KBM-7 (cell line): ENCODE data around the gene UTP25.

Experiments
- DNase-seq: peaks from one replicate; pipeline ENCODE4 v3.0.0-alpha.2; 2015
- in situ Hi-C: fragments of 300-500 bp; cut with MboI; formaldehyde crosslinking; loops from 2 replicates; pipeline ENCODE4 v1.14.3; 2020; ENCODE audit warnings: low sequenced_read_pairs, low pct_unique_long_range_greater_than_20kb, mixed read lengths

UTP25 gene

DNA sequence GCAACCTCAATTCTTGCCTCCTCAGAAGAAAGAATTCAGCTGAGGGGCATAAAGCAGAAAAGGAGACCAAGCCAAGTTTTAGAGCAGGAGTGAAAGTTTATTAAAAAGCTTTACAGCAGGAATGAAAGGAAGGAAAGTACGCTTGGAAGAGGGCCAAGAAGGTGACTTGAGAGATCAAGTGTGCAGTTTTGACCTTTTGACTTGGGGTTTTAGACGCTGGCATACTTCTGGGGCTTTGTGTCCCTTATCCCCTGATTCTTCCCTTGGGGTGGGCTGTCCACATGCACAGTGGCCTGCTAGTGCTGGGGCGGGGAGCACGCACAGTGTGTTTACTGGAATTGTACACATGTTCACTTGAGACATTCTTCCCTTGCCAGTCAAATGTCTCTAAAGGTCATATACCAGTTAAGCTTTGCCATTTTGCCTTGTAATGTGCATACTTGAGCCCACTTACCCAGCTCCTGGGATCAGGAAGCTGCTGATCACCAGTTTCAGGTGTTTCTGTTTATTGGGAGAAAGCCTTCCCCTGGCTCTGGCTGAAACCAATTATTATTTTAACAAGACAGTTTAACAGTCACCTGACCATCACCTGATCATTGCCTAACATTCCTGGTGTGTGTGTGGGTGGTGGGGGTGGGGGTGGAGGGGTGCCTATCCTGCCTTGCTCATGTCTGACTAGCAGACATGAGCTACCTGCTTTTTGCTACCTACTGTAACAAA lies 36.2 kb downstream of the UTP25 start:
- DNase-seq, result no peak
- in situ Hi-C loops, result loop anchor here (25.0 kb wide), 1 partner anchor 123 kb away; no protein-coding TSS in a partner anchor

DNA sequence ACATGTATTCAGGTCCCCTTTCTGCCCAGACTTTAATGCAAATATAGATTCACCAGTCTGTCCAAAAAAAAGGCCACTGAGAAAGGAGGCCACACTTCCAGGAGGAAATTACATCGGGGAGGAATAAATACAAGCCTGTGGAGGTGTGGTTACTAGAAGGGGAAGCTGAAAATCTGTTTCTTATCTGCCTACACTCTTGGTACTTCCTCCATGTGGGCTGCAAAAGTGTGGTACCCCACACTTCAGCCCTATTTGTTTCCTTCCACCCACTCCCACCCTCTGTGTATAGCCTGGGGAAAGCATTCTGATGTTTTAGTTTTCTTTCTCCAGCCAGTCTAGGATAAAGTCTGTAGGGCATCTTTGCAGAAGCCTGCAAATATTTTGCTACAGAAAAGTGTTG lies 38.4 kb downstream of the UTP25 start:
- in situ Hi-C loops, result loop anchor here (25.0 kb wide), 1 partner anchor 121 kb away; no protein-coding TSS in a partner anchor
- DNase-seq, result peak; percentile 55

DNA sequence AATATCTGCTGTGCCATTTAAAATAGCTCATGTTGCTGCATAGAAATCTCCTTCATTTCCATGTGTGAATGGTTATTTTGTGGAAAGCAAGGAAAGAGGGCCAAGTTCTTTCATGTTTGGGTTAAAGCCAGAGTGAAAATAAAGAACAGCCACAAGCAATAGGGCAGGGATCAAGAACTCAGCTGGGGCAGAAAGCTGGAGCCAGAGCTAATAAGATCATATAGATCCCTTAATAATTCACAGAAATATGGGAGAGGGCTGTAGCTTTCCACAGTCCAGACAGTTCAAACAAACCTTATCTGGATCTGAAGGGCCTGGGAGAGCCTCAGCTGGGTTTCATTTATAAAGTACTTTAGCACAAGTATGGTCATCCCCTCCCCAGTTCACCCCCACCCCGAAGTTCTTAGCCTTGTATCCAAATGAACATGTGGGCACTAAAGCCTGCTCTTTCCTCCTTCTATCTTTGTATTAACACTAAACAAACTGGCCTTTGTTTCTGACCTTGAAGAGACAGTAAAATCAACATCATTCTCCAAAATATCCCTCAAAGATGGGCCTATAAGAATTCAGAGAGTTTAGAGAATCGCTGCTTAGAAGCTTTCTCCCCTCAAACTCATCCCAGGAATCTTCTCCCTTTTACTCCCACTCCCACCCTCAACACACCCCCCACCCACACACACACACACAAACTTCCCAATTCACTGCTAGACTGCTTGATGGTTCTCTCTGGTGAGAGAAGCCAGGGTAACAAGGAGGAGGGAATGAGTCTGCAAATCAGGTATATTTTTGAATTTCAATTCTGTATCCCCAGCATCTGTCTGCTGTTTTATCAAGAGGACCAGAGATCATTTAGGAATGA lies 41.7 kb downstream of the UTP25 start:
- in situ Hi-C loops, result loop anchor here (25.0 kb wide), 1 partner anchor 118 kb away; no protein-coding TSS in a partner anchor
- DNase-seq, result no peak

DNA sequence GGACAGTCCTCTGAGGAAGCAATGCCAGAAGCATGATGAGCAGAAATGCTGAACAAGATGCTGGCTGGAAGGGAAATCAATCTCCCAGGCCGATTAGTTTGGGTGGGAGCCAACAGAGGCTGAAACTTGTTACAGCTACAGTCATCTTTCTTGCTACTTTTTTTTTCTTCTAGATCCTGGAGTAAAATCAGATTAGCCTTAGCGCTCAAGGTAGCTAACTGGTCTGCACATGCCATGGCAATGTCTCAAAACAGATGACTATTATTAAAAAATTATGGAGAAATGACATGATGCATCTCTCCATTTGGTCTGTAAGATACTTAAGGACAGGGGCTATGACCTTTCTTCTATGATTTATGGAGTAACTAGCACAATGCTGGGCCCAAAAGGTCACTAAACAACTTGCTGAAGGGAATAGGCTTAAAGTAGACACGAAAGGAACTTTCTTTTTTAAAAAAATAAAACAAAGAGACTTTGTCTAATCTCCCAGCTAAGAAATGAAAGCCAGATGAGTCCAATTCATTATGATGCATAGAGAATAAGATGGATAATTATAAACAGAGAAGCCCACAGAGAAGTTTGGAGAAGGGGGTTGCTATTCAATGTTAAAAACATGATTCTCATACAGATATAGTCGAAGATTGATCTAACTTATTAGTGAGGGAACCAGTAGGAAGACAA lies 42.5 kb downstream of the UTP25 start:
- no peak for DNase-seq
- in situ Hi-C loops, result loop anchor here (25.0 kb wide), 1 partner anchor 117 kb away; no protein-coding TSS in a partner anchor

DNA sequence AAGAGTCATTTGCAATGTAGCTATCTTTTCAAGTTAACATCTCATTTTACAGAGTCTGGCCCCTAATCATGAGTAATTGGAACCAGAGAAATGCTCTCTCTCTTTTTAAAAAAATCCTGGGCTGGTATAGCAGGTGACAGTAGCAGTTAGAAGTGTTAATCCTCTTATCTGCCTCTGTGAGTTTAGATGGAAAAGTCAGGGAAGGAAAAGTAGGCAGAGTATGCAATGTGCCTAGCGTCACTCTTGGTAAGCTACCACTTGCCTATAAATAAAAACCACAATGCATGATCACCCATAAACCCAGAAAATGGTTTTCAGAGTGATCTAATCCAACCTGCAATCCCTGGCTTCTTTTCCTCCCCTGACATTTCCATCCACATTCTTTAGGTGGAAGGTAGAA lies 43.2 kb downstream of the UTP25 start:
- no peak for DNase-seq
- in situ Hi-C loops, result loop anchor here (25.0 kb wide), 1 partner anchor 116 kb away; no protein-coding TSS in a partner anchor

DNA sequence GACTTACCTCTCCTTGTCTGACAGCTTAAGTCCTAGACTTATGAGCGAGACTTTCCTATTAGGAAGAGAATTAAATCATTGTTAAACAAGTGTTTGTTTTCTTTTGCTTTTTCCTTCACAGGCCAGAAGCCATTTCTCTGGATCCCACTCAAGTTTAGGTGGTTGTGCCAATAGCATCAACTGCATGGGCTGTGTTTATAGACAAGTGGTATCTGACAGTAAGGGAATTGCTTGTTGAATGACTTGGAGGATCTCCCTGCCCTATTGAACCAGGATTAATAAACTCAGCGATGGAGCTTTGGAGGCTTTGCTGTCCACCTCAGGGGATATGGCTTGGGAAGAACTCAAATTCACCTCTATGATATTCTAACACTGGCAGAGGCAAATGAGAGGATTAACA lies 43.7 kb downstream of the UTP25 start:
- DNase-seq, result no peak
- in situ Hi-C loops, result loop anchor here (25.0 kb wide), 1 partner anchor 116 kb away; no protein-coding TSS in a partner anchor

DNA sequence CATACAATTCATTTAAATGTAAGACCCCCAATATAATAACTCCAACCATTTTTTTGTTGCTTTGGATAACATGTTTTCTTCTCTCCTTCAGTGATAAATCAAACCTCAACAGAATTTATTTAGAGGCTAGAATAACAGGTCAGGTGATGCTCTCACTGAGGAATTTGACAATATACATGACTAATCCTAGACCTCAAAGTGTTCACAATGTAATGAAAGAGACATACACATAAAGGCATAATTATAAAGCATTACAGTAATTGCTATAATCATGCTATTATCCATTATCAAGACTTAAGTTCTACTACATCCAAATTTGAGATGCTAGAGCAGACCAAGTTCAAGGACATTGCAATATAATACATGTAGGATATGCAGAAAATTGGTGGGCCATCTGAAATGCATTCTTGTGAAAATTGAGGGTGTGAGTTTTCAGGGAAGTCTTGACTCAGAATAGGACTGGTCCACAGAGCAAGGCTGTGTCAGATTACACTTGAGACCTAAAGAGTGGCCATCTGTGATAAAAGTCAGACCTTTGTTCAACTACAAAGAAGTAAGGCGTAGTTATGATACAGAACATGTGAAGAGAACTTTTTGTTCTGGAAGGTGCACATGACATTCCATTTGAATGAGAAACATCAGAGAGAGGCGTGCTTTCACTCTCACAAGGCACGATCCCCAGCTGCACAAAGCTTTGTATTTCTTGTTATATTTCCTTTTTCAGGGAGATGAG lies 45.5 kb downstream of the UTP25 start:
- in situ Hi-C loops, result loop anchor here (25.0 kb wide), 1 partner anchor 114 kb away; no protein-coding TSS in a partner anchor
- no peak for DNase-seq

DNA sequence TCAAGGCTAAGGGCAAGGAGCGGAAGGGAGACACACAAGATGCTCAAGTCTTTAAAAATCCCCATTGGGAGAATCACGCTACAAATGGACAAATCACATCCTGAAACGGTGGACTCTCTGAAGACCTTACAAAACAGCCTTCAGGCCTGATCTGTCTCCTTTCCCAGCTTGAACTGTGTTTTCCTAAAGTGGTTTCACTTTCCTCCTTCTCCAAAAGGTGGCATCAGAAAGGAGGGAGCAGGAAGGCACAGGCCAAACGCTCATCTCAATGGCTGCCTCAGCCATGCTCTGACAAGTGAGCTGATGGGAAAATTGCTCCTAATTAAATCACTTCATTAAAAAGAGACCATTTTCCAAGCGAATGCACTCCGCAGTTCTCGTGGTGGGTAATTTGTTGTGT lies 47.7 kb downstream of the UTP25 start:
- in situ Hi-C loops, result no loop called here
- DNase-seq, result no peak

DNA sequence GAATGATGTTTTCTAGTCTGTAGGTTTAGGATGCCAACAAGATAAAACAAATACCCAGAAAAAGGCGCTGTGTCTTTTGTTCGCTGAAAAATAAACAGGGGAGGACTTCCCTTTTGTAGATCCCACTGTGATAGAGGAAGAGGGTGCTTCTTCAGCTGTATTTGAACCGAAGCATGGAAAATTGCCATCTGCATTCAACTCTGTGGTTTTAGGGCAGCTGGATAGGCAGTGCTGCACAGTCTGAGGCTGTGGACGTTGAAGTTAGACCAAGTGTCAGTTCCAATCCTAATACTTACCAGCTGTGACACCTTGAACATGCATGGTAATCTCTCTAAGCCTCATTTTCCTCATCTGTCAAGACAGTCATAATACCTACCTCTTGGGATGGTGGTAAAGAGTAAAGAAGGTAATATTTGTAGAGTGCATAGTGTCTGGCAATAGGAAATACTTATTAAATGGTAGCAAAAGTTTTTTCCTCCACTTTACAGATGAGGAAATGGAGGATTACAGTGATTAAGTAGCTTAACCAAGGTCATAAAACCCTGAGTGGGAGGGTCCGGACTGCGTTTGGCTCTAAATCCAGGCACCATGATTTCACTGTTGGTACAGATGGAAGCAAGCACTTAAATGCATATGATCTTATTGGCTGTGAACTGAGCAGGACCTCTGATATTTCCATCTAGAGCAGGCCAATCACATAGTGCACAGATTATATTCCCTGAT lies 48.5 kb downstream of the UTP25 start:
- in situ Hi-C loops, result no loop called here
- peak; percentile 34 for DNase-seq

DNA sequence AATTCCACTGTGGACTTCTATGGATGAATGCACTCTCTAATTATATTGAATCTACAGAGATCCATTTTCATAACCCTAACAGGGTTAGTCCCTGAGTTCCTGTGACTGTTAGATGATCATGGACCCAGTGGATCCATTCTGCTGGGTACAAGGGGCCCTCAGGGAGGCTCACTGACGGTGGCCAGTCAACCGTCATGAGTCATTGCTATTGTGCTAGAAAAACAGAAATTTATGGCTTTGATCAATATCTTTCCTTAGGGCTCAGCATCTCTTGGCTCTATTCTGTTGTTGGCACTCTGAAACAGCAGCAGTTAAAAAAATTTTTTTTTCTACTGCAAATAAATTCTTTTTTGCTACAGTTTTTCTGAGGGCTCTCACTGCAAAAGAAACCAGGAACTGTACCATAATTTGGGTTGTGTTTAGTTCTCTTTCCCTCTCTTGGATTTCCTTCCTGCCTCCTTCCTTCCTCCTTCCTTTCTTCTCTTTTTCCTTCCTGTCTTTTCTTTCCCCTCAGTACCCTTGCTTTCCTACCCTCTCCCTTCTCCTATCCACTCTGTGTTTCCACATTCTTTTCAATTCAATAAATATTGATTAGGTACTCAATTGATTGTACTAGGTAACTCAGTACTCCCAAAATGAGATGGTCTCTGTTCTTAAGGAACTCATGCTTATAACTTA lies 49.5 kb downstream of the UTP25 start:
- no peak for DNase-seq
- in situ Hi-C loops, result no loop called here

DNA sequence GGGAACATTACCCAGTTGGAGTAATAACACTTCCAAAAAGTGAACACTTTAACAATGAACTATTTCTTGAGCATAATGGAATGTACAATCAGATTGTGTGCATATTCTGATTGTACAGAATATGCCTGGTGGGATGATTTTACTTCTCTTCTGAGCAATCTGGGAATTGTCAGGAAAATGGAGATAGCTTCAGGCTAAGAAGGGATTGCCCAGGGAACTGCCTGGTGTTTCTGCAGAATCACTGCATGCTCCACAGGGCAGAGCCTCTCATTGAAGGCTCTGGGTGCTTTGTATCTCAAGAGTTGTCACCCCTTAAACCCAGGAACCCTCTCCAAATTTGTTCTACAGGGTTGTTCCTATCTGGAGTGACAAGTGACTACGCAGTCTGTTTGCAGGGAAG lies 51.2 kb downstream of the UTP25 start:
- no peak for DNase-seq
- in situ Hi-C loops, result no loop called here

DNA sequence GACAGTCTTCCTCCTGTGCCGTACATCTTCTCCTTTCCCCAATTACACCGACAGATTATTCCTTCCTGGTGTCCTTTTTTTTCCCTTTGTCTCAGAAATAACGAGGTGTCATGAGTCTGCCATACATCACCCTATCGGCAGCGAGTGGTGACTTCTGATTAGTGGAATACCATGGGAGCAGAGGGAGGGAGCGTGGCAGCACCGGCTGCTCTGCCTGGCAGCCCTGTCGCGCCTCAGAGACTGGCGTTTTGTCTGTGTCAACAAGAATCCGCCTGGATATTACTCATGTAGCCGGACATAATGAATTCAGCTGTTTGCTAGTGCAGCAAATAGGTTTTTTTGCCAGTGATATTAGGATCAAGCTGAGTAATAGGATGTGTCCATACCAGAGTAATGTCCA lies 51.8 kb downstream of the UTP25 start:
- no peak for DNase-seq

DNA sequence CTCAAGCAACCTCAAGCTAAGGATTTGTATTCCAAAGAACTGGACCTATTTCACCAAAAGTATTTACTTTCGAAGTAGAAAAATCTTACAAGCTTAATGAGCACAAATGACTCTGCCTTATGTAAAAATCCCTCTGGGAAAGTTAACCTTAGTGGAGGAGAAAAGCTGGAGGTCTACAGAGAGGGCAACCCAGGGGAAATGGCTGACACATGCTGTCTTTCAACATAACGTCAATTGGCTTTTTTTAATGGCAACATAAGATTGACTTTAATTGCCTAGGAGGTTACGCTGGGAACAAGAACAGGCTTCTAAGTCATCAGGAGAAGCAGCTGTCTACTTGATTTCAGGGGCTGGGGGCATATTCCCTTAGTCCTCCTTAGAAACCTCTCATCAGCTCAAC lies 52.3 kb downstream of the UTP25 start:
- DNase-seq, result no peak
- in situ Hi-C loops, result no loop called here

More for the DNA sequence above, 51.8 kb downstream of the UTP25 start:
- in situ Hi-C loops, result no loop called here

DNA sequence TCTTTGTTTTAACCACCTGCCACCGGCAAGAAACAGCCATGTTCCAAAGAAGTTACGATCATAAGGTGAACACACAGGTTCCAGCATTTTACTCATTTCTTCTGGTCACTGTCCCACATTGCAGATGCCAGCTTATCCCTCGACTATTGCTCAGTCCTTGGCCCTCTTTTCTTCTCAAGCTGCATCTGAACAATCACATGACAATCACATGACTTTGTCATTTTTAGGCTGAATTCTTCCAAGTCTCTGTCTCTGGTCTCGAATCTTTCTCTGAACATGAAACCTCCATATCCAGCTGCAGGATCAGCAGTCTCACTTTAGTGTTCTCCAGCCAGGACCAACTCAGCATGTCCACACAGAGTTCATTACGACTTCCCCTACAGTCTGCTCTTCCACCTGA lies 53.8 kb downstream of the UTP25 start:
- DNase-seq, result no peak
- in situ Hi-C loops, result no loop called here

DNA sequence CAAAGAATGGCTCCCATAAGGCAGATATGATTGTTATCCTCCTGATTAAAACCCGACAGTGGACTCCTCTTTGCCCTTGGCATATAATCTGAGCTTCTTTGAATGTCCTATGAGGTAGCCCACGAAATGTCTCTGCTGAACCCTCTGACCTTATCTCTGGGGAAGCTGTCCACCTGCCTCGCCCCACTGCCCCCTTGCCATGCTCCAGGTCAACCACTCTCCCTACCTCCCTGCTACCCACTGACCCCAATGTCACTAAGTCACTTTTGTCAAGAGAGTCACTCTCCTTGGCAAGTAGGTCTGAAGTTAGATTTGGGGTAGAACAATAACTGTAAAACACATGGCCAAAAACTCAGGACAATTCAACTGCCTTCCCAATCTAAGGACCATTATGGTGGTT lies 54.5 kb downstream of the UTP25 start:
- no peak for DNase-seq
- in situ Hi-C loops, result no loop called here

DNA sequence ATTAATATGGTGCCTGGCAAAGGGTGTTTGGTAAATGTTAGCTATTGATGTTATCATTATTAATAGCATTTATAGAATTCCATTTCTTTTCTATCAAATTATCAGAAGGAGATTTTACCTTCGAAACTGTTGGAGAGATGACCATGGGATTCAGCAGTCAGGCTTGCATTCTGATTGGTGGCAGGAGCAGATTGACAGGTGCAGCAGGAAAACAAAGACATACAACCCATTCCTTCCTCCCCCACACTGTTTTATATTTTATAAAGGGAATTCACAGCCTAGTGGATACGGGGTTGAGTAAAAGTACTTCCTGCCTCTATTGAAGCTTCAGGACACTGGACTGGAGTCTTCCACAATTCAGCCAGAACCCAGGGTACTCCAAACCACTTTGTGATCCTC lies 55.2 kb downstream of the UTP25 start:
- DNase-seq, result no peak
- in situ Hi-C loops, result no loop called here

DNA sequence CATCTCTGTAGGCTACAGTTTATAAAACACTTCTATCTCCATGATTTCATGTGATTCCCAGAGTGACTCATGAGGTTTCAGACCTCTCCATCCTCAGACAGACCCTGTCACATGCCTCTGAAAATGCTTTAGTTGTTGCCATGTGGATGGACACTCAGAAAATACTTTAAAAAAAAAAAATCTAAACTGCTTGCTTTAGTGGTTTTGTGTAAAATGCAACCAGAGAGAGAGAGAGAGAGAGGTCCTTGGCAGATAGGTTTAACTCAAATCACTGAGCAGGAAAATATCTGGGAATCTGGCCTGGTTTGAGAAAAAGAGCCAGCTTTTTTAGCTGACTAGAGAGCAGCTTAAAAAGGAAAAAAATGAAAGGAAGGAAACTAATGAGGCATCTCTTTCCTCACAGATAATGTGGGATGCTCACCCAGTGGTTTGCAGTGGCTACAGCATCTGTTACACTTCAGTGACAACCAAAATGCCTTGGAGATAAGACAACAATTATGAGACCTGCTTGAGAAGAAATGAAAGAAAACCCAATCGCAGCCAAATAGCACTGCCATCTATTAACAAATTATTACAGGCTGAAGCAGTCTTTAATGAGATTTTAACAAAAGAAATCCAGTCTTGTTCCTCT lies 55.7 kb downstream of the UTP25 start:
- no peak for DNase-seq
- in situ Hi-C loops, result no loop called here
